ENCODE data around the gene TSPAN1. TPM values are rescaled to one million over a fixed set of nuclear protein-coding genes. Genes with fewer than 3 reads are reported as not detected.

Gene TSPAN1
- total RNA-seq, 1 experiment from 2014 or later, result 134 TPM

GRCh38 chr1:46130606-46131005 lies 44.3 kb upstream of the TSPAN1 start:
- Histone ChIP-seq H3K9me2 (ENCODE audit: insufficient read depth) (no peaks in the 10 kb centered on the region), H3F3A (ENCODE audit: insufficient read depth, low read depth) (peaks cover 34% of the 10 kb centered on the region), H3K36me3 (ENCODE audit: low read depth) (peaks cover 8% of the 10 kb centered on the region; the same call in 1 of the 2 replicates), H3K27ac (peak overlapping the region; percentile 55), H3K4me2 (peak overlapping the region; percentile 94), H3K4me1 (replicated peaks; ENCODE audit: insufficient read depth) (peaks cover 43% of the 10 kb centered on the region), H4K20me1 (ENCODE audit: insufficient read depth) (peaks cover 15% of the 10 kb centered on the region), H3K4me3 (peak overlapping the region; percentile 95), H3K27me3 (ENCODE audit: insufficient read depth, low read depth) (no peaks in the 10 kb centered on the region), H3K9me3 (ENCODE audit: insufficient read depth, low read depth) (no peaks in the 10 kb centered on the region), H2AFZ (no peak overlapping the region), H3K79me2 (ENCODE audit: low read depth) (peaks cover 75% of the 10 kb centered on the region)
- BruUV-seq (replicated peaks), result no TSS peak
- ChIA-PET POLR2A (ENCODE audit: unreplicated experiment) (no interaction called here), CTCF (interaction anchor here (0.7 kb wide), 2 partner anchors 46 to 51 kb away, joined by 3 read pairs; no protein-coding TSS in a partner anchor)
- intact Hi-C loops (cut with micrococcal nuclease; ENCODE audit: unreplicated experiment), result loop anchor here (5.0 kb wide), 1 partner anchor 48 kb away; no protein-coding TSS in a partner anchor
- no peak for TF ChIP-seq EZH2 (IDR thresholded peaks at IDR 0.05; ENCODE audit: low read depth)
- TF ChIP-seq, protein P1, sequence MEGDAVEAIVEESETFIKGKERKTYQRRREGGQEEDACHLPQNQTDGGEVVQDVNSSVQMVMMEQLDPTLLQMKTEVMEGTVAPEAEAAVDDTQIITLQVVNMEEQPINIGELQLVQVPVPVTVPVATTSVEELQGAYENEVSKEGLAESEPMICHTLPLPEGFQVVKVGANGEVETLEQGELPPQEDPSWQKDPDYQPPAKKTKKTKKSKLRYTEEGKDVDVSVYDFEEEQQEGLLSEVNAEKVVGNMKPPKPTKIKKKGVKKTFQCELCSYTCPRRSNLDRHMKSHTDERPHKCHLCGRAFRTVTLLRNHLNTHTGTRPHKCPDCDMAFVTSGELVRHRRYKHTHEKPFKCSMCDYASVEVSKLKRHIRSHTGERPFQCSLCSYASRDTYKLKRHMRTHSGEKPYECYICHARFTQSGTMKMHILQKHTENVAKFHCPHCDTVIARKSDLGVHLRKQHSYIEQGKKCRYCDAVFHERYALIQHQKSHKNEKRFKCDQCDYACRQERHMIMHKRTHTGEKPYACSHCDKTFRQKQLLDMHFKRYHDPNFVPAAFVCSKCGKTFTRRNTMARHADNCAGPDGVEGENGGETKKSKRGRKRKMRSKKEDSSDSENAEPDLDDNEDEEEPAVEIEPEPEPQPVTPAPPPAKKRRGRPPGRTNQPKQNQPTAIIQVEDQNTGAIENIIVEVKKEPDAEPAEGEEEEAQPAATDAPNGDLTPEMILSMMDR (conservative IDR thresholded peaks at IDR 0.05), result no peak
- DNase-seq, result no peak

- peaks cover 70% of the 10 kb centered on the region for H3K79me2 ChIP-seq (ENCODE audit: low read depth)
- H3K36me3 ChIP-seq (ENCODE audit: low read depth), result peaks cover 8% of the 10 kb centered on the region; the same call in 1 of the 2 replicates
- intact Hi-C loops (cut with micrococcal nuclease; ENCODE audit: unreplicated experiment), result loop anchor here (5.0 kb wide), 1 partner anchor 49 kb away; no protein-coding TSS in a partner anchor
- TF ChIP-seq, protein P1 (conservative IDR thresholded peaks at IDR 0.05), result no peak
- no peak for TF ChIP-seq EZH2 (IDR thresholded peaks at IDR 0.05; ENCODE audit: low read depth)
- H3F3A ChIP-seq (ENCODE audit: insufficient read depth, low read depth), result peaks cover 39% of the 10 kb centered on the region
- H2AFZ ChIP-seq, result no peak overlapping the region
- H3K27ac ChIP-seq, result peak overlapping the region; percentile 55
- H3K4me2 ChIP-seq, result peak overlapping the region; percentile 94
- H3K9me3 ChIP-seq (ENCODE audit: insufficient read depth, low read depth), result no peaks in the 10 kb centered on the region
- ChIA-PET CTCF (interaction anchor here (0.6 to 0.7 kb wide), 2 partner anchors 50 to 93 kb away, joined by 3 read pairs; no protein-coding TSS in a partner anchor), POLR2A (ENCODE audit: unreplicated experiment) (interaction anchor here (0.6 kb wide), 1 partner anchor 46 kb away, joined by 4 read pairs; no protein-coding TSS in a partner anchor)
- H3K4me1 ChIP-seq (replicated peaks; ENCODE audit: insufficient read depth), result peaks cover 48% of the 10 kb centered on the region
- H4K20me1 ChIP-seq (ENCODE audit: insufficient read depth), result peaks cover 15% of the 10 kb centered on the region
- H3K27me3 ChIP-seq (ENCODE audit: insufficient read depth, low read depth), result no peaks in the 10 kb centered on the region
- BruUV-seq (replicated peaks), result no TSS peak
- no peak for DNase-seq
- no peaks in the 10 kb centered on the region for H3K9me2 ChIP-seq (ENCODE audit: insufficient read depth)
- H3K4me3 ChIP-seq, result peak overlapping the region; percentile 95
Measured at GRCh38 chr1:46131093-46131492, 43.8 kb upstream of the TSPAN1 start.

DNA sequence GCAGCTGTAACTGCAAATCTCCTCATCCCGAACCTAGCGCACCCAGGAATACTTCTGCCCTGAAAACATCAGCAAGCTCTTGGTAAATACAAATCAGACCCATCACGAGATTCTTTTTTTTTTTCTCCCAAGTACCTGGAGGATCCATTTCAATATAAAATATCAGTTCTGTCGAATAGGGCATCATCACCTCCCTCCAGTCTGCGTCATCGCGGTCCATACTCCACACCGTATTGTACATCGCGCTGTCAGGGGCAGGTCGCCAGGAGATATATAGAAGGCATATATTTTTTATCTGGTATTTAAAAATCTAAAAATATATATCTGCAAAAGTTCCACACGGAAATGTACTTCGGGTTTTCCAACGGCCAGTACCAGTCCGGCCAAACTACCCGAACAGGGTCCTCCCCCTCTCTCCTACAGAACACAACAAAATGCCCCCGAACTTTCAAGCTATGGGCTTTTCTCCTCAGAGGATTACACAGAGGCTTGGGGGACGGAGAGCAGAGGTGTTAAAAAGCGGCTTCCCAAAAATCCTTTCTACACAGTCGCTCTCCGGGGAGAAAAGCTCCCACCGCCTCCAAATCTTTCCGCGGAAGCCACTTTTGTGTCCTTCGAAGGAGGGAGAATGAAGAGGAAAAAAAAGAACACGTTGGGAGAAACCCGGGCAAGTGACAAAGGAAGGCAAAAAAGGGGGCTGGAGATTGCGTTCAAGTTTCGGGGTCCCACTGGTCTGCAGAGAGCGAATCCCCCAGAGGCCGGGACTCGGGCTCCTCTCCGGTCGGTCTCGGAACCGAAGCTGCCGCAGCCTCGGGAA lies 43.0 kb upstream of the TSPAN1 start:
- Histone ChIP-seq H3K9me3 (ENCODE audit: insufficient read depth, low read depth) (no peaks in the 10 kb centered on the region), H3K9me2 (ENCODE audit: insufficient read depth) (no peaks in the 10 kb centered on the region), H4K20me1 (ENCODE audit: insufficient read depth) (peaks cover 15% of the 10 kb centered on the region), H2AFZ (peak overlapping the region; percentile 61; the same call in 1 of the 2 replicates), H3K4me1 (replicated peaks; ENCODE audit: insufficient read depth) (peaks cover 56% of the 10 kb centered on the region), H3K4me2 (peak overlapping the region; percentile 94), H3K36me3 (ENCODE audit: low read depth) (peaks cover 8% of the 10 kb centered on the region; the same call in 1 of the 2 replicates), H3K27ac (peak overlapping the region; percentile 98), H3F3A (ENCODE audit: insufficient read depth, low read depth) (peaks cover 47% of the 10 kb centered on the region), H3K4me3 (peak overlapping the region; percentile 95), H3K79me2 (ENCODE audit: low read depth) (peaks cover 62% of the 10 kb centered on the region), H3K27me3 (ENCODE audit: insufficient read depth, low read depth) (no peaks in the 10 kb centered on the region)
- TSS peak; percentile 81 for BruUV-seq (replicated peaks)
- DNase-seq, result peak in 1 of 2 experiments; percentile 32
- intact Hi-C loops (cut with micrococcal nuclease; ENCODE audit: unreplicated experiment), result loop anchor here (1.0 to 5.0 kb wide), 2 partner anchors 50 to 95 kb away; no protein-coding TSS in a partner anchor
- ChIA-PET POLR2A (ENCODE audit: unreplicated experiment) (interaction anchor here (0.6 to 0.7 kb wide), 7 partner anchors 37 to 241 kb away, joined by 3 to 5 read pairs (median 4); no protein-coding TSS in a partner anchor), CTCF (interaction anchor here (0.6 kb wide), 1 partner anchor 92 kb away, joined by 3 read pairs; no protein-coding TSS in a partner anchor)
- no peak for TF ChIP-seq EZH2 (IDR thresholded peaks at IDR 0.05; ENCODE audit: low read depth)
- TF ChIP-seq, protein P1 (conservative IDR thresholded peaks at IDR 0.05), result no peak
